RWPE1 (cell line): Measurements from ENCODE around the gene CAPN12.

ENCODE experiments used
- CTCF ChIA-PET: fragments of 350-600 bp; sonication (Branson Sonifier 250); formaldehyde crosslinking; extraction: SDS; loops from one replicate; lab custom pipeline; 2021; lab: Yijun Ruan, JAX
- POLR2A ChIA-PET: fragments of 400-600 bp; formaldehyde crosslinking; extraction: SDS; loops from one replicate; lab custom pipeline; 2020; ENCODE audit warnings: antibody characterized with exemption; ENCODE audit not compliant: low non-redundant PET; lab: Yijun Ruan, JAX
- DNase-seq: peaks from one replicate; pipeline ENCODE4 v3.0.0; 2012; ENCODE audit warnings: low spot score
- H3K27ac ChIP-seq: fragments of 450-650 bp; 2 replicates; pipeline ENCODE4 v1.5.1; 2017
- TF ChIP-seq, protein P1 (sequence below): fragments of 450-650 bp; conservative IDR thresholded peaks from 2 replicates; pipeline ENCODE4 v1.5.1; 2017; ENCODE audit warnings: low read depth, mild to moderate bottlenecking

CAPN12 gene

DNA sequence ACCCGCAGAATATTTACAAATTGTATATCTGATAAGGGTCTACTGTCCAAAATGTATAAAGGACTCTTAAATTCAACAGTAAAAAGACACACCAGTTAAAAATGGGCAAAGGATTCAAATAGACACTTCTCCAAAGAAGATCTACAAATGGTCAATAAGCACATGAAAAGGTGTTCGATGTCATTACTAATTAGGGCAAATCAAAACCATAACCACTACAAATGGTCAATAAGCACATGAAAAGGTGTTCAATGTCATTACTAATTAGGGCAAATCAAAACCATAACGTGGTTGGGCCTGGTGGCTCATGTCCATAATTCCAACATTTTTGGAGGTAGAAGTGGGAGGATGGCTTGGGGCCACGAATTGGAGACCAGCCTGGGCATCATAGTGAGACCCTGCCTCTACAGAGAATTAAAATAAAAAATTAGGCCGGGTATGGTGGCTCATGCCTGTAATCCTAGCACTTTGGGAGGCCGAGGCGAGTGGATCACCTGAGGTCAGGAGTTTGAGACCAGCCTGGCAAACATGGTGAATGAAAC is 56.4 kb downstream of the CAPN12 start:
- peak overlapping the region; percentile 80 for H3K27ac ChIP-seq
- CTCF ChIA-PET = interaction anchor here (0.6 to 1.1 kb wide), 3 partner anchors 17 to 52 kb away, joined by 3 to 8 read pairs (median 5); no protein-coding TSS in a partner anchor
- POLR2A ChIA-PET = no interaction called here
- TF ChIP-seq, protein P1, sequence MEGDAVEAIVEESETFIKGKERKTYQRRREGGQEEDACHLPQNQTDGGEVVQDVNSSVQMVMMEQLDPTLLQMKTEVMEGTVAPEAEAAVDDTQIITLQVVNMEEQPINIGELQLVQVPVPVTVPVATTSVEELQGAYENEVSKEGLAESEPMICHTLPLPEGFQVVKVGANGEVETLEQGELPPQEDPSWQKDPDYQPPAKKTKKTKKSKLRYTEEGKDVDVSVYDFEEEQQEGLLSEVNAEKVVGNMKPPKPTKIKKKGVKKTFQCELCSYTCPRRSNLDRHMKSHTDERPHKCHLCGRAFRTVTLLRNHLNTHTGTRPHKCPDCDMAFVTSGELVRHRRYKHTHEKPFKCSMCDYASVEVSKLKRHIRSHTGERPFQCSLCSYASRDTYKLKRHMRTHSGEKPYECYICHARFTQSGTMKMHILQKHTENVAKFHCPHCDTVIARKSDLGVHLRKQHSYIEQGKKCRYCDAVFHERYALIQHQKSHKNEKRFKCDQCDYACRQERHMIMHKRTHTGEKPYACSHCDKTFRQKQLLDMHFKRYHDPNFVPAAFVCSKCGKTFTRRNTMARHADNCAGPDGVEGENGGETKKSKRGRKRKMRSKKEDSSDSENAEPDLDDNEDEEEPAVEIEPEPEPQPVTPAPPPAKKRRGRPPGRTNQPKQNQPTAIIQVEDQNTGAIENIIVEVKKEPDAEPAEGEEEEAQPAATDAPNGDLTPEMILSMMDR = no peak
- no peak for DNase-seq

DNA sequence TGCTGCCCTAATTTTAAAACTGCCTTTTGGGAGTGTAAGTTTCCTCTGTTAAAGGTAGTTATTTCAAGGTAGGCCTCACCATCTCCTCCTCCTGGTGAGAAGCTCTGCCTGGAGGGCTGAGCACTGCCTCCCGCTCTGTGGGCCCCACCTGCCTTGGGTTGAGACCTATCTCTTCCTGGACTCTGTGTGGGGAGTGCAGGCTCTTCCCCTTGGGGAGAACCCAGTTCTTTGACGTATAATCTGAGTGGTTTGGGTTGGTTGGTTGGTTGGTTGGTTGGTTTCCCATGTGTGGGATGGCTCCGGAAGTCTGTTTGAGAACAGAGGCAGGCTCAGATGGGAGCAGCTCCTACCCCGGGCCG is 57.8 kb downstream of the CAPN12 start:
- CTCF ChIA-PET = interaction anchor here (0.6 to 1.2 kb wide), 3 partner anchors 13 to 42 kb away, joined by 3 to 6 read pairs (median 5); no protein-coding TSS in a partner anchor
- DNase-seq = no peak
- POLR2A ChIA-PET = interaction anchor here (0.6 to 0.7 kb wide), 3 partner anchors 13 to 107 kb away, joined by 4 to 7 read pairs (median 4); no protein-coding TSS in a partner anchor
- H3K27ac ChIP-seq = peak overlapping the region; percentile 100
- TF ChIP-seq, protein P1 = no peak

DNA sequence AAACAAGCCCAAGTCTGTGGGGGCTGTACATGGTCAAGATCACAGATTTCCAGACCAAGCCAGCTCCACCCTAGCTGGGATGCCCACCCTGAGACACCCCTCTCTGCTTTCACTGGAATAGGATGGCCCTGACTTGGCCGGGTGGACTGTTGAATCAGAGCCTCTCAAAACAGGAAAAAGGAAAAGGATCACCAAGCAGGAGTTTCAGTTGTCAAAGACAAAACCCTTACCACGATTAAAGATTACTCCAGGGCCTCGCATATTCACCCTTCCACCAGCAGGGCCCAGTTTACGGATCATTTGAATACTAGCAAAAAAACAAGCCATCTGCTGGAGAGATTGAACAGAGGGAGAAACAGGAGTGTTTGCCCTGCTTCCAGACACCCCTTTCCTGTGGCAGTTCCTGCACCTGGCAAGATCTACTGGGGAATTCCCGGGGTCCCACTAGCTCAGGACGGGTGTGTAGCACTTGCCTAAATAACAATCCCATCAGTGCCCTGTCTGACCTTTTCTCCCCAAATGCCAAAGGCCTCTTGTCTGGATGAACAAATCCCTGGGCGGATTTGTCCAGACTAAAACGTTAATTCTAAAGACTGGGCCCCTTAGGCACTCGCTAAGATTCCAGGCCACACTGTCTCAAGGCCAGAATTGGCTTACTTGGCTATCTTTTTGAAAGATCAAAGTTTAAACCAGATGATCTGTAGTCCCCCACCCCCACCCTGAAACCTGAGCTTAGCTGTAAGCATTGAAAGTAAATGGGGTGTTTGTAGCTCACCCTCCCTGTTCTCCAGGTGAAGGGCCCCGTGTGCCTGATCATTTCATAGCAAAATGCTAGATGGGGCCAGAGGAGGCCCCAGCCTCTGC is 58.4 kb downstream of the CAPN12 start:
- H3K27ac ChIP-seq = peak overlapping the region; percentile 100
- no peak for DNase-seq
- TF ChIP-seq, protein P1 = no peak
- ChIA-PET CTCF (interaction anchor here (0.6 to 1.2 kb wide), 3 partner anchors 14 to 42 kb away, joined by 3 to 6 read pairs (median 5); no protein-coding TSS in a partner anchor), POLR2A (interaction anchor here (0.6 to 0.7 kb wide), 3 partner anchors 13 to 107 kb away, joined by 4 to 7 read pairs (median 4); no protein-coding TSS in a partner anchor)

DNA sequence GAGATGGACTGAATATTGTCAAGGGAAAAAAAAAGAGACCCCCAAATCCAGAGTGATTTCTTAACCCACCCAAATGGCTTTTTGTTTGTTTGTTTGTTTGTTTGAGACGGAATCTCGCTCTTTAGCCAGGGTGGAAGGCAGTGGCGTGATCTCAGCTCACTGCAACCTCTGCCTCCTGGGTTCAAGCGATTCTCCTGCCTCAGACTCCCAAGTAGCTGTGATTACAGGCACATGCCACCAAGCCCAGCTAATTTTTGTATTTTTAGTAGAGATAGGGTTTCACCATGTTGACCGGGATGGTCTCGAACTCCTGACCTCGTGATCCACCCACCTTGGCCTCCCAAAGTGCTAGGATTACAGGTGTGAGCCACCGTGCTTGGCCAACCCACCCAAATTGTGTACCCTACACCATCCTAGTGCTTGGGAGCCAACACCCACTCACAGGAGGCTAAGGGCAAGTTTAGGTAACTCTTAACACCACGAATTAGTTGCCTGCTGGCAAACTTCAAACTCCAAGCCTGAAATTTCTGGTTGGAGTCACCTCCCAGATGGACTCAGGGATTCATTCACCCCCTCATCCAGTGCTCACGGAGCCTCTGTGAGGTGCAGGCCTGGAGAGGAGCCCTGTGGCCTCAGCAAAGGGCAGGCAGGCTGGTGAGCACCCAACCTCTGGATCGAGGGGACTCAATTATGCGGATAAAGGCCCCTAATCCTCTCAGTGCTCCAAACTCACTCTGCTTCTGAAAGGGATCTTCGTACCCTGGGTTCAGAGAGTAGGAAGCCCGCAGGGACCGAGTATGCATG is 59.2 kb downstream of the CAPN12 start:
- ChIA-PET CTCF (interaction anchor here (1.0 kb wide), 1 partner anchor 14 kb away, joined by 5 read pairs; no protein-coding TSS in a partner anchor), POLR2A (no interaction called here)
- TF ChIP-seq, protein P1 = no peak
- DNase-seq = no peak
- peak overlapping the region; percentile 100 for H3K27ac ChIP-seq

DNA sequence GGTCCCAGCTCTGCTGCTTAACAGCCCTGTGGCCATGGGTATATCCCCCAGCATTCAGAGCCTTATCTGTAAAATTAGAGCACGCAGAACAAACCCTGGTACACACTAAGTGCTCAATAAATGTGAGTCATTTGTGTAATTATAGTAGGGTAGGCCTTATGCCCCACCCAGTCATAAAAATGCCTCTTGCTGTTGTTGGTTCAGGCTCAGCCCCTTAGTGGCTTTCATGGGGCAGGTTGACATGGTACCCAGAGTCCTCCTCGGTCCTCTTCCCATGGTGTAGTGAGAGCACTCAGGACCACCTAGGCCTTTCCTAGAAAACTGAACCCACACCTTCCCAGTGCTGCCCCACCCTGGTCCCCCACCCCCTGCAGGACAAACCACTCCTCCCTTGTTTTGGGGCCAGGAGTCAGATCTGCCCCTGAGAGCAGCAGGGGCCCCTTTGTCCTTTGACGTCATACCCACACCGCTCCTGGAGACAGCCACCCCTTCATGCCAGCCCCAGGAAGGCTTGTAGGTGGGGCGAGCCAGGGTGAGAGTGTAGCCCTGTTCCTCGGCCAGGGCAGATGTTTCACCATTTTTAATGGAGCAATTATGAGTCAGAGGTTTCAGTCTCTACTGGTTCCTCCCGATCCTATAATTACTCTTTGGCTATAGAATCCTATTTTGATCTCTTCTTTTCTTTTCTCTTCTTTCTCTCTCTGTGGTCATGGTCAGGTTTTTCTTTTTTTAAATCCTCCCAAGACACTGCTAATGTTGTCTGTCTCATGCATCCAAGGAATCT is 60.0 kb downstream of the CAPN12 start:
- DNase-seq = peak; percentile 96
- CTCF ChIA-PET = no interaction called here
- H3K27ac ChIP-seq = peak overlapping the region; percentile 100
- TF ChIP-seq, protein P1 = no peak
- POLR2A ChIA-PET = interaction anchor here (0.8 kb wide), 3 partner anchors 22 to 68 kb away, joined by 3 to 5 read pairs (median 4); no protein-coding TSS in a partner anchor
